Middle frontal gyrus (tissue), 1 donor: ENCODE measurements around the gene S1PR5.

Source experiments
- DNase-seq: peaks from one replicate; pipeline ENCODE4 v3.0.0-alpha.2; 2015; ENCODE audit warnings: low spot score; ENCODE audit errors: extremely low spot score

The S1PR5 gene

GRCh38 chr19:10516671-10517286, 468 bp downstream of the S1PR5 start:
- DNase-seq = no peak

- no peak for DNase-seq
Observed at GRCh38 chr19:10516064-10516385, 1.2 kb downstream of the S1PR5 start.

GRCh38 chr19:10514211-10515145, 2.8 kb downstream of the S1PR5 start:
- DNase-seq = no peak

- no peak for DNase-seq
Observed at GRCh38 chr19:10513223-10513622, 4.0 kb downstream of the S1PR5 start.

- no peak for DNase-seq
Observed at GRCh38 chr19:10510301-10510802, 6.9 kb downstream of the S1PR5 start.

GRCh38 chr19:10508707-10509106, 8.5 kb downstream of the S1PR5 start:
- DNase-seq = no peak

GRCh38 chr19:10508036-10508435, 9.2 kb downstream of the S1PR5 start:
- no peak for DNase-seq

- no peak for DNase-seq
Observed at GRCh38 chr19:10505583-10506229, 11.5 kb downstream of the S1PR5 start.

GRCh38 chr19:10503002-10503789, 14.1 kb downstream of the S1PR5 start, which contains the start of gene KEAP1:
TSS of gene KEAP1 (minus strand) at chr19:10503356. CDS start at chr19:10500033, 3,323 bp downstream.
- no peak for DNase-seq

- DNase-seq = peak; percentile 70
Observed at GRCh38 chr19:10502524-10503001, 14.7 kb downstream of the S1PR5 start.

GRCh38 chr19:10501971-10502523, 15.2 kb downstream of the S1PR5 start:
- DNase-seq = no peak

- DNase-seq = no peak
Observed at GRCh38 chr19:10500247-10500592, 17.0 kb downstream of the S1PR5 start.

- DNase-seq = no peak
Observed at GRCh38 chr19:10499550-10500246, 17.5 kb downstream of the S1PR5 start.

- no peak for DNase-seq
Observed at GRCh38 chr19:10497371-10497770, 19.9 kb downstream of the S1PR5 start.

- no peak for DNase-seq
Observed at GRCh38 chr19:10491472-10492047, 25.7 kb downstream of the S1PR5 start.

GRCh38 chr19:10486551-10486950, 30.7 kb downstream of the S1PR5 start:
- no peak for DNase-seq

GRCh38 chr19:10478903-10479384, 38.3 kb downstream of the S1PR5 start:
- peak; percentile 94 for DNase-seq

GRCh38 chr19:10478476-10478875, 38.8 kb downstream of the S1PR5 start:
- no peak for DNase-seq

- DNase-seq = no peak
Observed at GRCh38 chr19:10474962-10475451, 42.2 kb downstream of the S1PR5 start.

GRCh38 chr19:10473192-10473591, 44.1 kb downstream of the S1PR5 start:
- DNase-seq = no peak
